Measurements from ENCODE around the gene SPPL2C.

GRCh38 chr17:45867171-45867570, 22.5 kb downstream of the SPPL2C start:
- TF ChIP-seq CTCF (IDR thresholded peaks at IDR 0.05), result no peak
- TF ChIP-seq POLR2A (IDR thresholded peaks at IDR 0.05), result no peak

All from Peyer's patch (tissue), 4 donors.